NCI-H774 (cell line): Measurements from ENCODE around the gene GP1BB.
A peak's percentile ranks its signal among the peaks of the same experiment; 100 is the strongest.
"Not testable (repeated sequence)": the region's sequence is repeated elsewhere in the genome, so short reads cannot be mapped to it uniquely, and the experiment has no call there.

Experiments used
- DNase-seq: peaks from one replicate; lab custom pipeline; 2025; lab: John Stamatoyannopoulos, UW

GP1BB gene

GRCh38 chr22:19714312-19715187 lies 8.8 kb upstream of the GP1BB start, which contains the start of gene SEPTIN5:
Gene SEPTIN5, plus strand, starts transcription at chr22:19714503. Its CDS starts 86 bp downstream, at chr22:19714589.
- DNase-seq: no peak

DNA sequence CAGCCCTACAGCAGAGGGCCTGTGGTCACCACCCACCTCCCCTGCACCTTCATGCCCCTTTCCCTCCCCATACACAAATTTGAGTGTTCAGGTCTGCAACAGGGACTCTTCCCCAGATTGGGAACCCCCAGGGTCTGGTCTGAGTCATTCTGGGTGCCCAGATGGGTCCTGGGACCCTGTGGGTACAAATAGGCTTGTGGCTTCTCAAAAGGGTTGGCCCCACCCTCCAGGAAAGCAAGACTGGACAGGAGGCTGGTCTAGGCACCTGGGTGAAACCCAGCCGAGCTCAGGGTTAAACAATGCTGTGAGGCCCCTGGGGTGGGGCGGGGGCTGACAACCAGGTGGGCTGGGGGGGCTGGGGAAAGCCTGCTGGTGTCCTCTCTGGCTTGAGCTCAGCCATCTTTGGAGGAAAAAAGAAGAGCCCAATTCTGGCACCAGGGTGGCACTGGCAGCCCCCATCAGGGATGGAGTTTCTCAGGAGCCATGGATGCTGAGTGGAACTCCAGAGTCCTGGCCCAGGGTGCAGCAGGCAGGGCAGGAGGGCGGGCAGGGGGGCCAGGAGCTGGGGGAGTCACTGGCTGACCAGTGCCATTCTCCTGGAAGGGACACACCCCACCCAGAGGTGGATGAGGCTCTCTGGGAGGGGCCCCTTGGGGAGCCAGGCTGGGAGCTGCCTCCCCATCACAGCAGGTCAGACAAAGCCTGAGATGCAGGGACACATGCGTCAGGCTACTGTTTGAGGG lies 8.0 kb upstream of the GP1BB start:
- DNase-seq: no peak

- DNase-seq: no peak
These were observed 7.1 kb upstream of the GP1BB start for GRCh38 chr22:19716041-19716828.

DNA sequence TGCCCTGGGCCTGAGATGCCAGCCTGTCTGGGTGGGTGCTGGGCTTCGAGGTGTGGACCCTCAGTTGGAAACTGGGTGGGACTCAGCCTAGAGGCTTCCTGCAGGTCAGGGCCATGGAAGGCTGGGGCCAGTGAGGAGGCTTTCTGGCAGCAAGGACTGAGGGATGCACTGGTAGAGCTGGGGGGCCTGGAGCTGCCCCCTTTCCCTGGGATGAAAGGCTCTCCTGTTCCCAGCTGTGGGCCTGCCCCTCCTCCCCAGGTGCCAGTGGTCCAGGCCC lies 6.6 kb upstream of the GP1BB start:
- no peak for DNase-seq

DNA sequence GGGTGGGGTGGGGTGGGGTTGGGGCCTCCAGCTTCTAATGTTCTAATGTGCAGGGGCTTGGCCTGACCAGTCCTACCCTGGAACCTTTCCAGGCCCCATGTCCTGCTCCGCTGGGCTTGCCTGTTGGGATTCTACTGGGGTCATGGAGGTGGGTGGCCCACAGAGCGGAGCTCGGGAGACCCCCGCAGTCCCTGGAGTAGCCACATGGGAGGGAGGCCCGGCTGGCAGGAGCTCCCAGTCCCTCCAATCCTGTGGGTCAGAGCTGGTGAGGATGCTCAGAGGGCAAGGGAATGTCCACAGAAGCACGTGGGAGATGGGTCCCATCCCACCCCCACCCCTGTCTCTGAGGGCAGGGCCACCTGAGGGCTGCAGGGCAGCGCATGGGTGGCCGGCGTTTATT lies 6.2 kb upstream of the GP1BB start:
- no peak for DNase-seq

GRCh38 chr22:19717691-19718455 lies 5.5 kb upstream of the GP1BB start:
- peak; percentile 54 for DNase-seq

DNA sequence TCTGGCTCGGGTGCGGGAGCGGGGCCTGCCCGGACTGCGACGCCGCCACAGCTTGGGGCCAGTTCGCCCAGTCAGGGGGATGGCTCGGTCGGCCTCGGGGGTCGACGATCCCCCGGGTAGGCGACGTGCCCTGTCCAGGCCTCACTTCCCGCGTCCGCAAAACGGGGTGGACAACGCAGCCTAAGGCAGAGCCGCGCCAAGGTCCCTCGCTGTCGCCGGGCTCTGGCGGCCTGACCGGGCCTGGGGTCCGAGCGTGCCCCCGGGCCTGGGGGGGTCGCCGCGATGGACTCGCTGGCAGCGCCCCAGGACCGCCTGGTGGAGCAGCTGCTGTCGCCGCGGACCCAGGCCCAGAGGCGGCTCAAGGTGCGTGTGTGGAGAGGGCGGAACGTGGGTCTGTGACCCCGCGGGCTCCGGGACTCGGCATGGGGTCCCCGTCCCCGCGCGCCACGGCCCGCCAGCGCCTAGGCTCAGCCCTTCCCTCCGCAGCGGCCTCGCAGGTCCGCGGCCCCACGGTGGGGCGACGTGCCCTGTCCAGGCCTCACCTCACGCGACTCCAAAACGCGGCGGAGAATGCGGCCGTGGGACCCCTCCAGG lies 4.8 kb upstream of the GP1BB start:
- no peak for DNase-seq

DNA sequence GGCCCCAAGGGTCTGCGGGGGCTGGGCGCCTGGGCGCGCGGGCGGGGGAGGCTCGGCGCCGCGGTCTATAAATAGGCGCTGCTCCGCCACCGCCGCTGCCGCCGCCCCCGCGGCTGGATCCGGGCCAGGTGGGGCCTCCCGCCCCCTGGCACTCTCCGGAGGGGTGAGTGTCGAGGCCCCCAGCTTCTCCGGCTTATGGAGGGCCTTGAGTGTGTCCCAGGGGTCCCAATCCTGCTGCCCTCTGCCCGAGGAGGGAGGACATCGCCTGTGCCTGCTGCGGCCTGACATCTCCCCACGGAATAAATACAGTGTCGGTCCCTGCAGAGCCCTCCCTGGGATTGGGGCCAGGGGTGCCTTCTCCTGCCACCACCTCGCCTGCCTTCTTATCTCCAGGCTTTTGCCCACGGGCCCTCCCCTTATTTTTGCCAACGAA lies 4.3 kb upstream of the GP1BB start:
- no peak for DNase-seq

DNA sequence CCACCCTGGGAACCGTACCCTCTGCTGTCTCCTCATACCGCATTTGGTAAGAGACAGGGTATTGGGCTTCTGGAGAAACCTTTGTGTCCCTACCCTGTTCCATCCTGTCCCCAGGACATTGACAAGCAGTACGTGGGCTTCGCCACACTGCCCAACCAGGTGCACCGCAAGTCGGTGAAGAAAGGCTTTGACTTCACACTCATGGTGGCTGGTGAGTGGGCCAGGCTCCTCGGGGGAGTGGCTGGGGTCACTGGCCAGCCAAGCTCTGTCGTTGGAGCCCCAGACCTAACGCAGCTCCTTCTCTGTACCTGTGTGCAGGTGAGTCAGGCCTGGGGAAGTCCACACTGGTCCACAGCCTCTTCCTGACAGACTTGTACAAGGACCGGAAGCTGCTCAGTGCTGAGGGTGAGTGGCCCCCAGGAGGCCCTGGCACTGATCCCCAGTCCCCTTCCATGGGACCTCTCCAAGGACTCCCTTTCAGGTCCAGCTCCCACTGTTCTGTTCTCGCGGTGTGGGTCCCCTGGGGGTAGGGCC lies 3.8 kb upstream of the GP1BB start:
- no peak for DNase-seq

GRCh38 chr22:19720150-19720827 lies 3.0 kb upstream of the GP1BB start:
- no peak for DNase-seq

DNA sequence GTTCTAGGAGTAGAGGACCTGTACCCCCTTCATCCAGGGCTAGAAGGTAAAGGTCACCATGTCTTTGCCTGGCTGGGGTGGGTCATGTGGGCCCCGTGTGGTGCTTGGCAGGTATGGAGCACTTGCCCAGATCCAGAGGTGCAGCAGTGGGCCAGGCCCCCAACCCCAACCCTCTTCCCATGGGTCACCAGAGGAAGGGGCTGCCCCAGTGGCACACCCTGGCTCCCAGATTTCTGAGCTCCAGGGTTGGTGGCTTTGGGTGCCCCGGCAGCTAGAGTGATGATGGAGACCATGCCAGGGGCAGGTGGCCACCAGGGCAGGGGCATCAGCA lies 2.4 kb upstream of the GP1BB start:
- no peak for DNase-seq

DNA sequence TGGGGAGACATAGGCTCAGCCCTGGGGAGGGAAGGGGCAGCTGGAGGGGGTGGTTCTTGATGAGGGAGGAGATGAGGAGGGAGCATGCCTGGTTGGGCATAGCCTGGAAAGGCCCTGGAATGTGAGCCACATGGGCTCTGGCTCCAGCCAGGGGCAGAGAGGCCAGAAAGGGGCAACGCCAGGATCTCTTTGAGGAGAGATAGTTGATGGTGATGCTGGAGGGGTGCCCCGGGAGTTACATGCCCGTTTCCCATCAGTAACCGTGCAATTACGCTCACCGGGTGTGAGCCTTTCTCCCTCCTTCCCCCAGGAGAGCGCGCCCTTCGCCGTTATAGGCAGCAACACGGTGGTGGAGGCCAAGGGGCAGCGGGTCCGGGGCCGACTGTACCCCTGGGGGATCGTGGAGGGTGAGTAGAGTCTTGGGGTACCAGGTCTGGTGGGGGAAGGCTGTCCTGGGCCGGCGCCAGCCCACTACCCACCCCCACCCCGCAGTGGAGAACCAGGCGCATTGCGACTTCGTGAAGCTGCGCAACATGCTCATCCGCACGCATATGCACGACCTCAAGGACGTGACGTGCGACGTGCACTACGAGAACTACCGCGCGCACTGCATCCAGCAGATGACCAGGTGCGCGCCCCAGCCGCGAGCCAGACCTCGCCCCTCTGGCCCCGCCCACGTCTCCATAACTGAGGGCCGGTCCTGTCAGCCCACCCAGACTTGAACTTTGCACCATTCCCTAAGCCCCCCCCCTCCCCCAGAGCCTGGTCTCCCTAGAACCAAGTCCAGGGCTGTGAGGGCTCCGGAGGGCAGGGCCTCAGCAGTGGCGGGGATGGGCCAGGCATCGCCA lies 1.8 kb upstream of the GP1BB start:
- no peak for DNase-seq

- no peak for DNase-seq
These were observed 959 bp upstream of the GP1BB start for GRCh38 chr22:19722178-19722981.

DNA sequence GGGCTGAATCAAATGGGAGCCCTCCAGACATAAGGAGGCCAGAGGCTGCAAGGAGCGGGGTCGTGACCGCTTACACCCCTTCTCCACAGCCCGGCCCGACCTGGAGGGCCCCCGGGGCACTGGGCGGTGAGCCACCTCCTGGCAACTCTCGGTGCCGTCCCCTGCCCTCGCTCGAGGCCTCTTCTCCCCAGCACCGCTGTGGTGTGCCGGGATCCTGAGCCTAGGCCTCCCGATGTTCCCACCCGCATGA lies 432 bp upstream of the GP1BB start:
- no peak for DNase-seq

DNA sequence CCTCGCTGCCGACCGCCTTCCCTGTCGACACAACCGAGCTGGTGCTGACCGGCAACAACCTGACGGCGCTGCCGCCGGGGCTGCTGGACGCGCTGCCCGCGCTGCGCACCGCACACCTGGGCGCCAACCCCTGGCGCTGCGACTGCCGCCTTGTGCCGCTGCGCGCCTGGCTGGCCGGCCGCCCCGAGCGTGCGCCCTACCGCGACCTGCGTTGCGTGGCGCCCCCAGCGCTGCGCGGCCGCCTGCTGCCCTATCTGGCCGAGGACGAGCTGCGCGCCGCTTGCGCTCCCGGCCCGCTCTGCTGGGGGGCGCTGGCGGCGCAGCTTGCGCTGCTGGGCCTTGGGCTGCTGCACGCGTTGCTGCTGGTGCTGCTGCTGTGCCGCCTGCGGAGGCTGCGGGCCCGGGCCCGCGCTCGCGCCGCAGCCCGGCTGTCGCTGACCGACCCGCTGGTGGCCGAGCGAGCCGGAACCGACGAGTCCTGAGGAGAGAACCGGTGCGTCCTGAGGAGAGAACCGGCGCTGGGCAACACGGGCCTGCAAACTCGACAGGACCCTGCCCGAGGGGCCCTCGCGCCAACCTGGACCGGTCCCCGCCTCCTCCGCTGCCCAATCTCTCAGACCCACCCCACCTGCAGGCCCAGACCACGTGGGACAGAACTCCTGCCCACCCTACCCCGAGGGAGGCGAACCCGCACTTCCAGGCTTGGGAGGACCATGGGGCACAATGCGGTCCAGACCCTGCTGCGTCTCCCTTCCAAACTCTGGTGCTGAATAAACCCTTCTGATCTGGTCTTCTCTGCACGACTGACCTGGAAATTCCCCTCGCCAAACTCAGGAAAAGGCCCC lies 866 bp downstream of the GP1BB start:
- DNase-seq: no peak

DNA sequence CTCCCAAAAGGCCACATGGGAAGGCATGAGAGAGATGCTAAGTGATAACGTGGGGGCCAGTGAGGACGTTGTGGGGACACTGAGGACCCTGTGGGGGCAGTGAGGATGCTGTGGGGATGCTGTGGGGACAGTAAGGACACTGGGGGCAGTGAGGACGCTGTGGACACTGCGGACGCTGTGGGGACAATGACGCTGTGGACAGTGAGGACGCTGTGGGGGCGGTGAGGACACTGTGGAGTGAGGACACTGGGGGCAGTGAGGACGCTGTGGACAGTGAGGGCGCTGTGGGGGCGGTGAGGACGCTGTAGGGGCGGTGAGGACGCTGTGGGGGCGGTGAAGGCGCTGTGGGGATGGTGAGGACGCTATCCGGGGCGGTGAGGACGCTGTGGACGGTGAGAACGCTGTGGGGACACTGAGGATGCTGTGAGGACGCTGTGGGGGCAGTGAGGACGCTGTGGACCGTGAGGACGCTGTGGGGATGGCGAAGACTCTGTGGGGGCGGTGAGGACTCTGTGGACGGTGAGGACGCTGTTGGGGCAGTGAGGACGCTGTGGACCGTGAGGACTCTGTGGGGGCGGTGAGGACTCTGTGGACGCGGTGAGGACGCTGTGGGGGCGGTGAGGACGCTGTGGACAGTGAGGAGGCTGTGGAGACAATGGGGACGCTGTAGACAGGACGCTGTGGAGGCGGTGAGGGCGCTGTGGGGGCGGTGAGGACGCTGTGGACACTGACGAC lies 1.8 kb downstream of the GP1BB start:
- no peak for DNase-seq

GRCh38 chr22:19726064-19726788 lies 2.9 kb downstream of the GP1BB start:
- DNase-seq: not testable (repeated sequence)
